HS-27A (cell line): Measurements from ENCODE around the gene ADSS1.

ENCODE experiments used
- DNase-seq: peaks from one replicate; pipeline ENCODE4 v3.0.0-alpha.2; 2012; ENCODE audit warnings: low read depth, missing footprints

ADSS1 gene

GRCh38 chr14:104782808-104783139 is 58.7 kb downstream of the ADSS1 start:
- no peak for DNase-seq

GRCh38 chr14:104783484-104784217 is 59.6 kb downstream of the ADSS1 start:
- DNase-seq = no peak

- DNase-seq = no peak
These were observed 60.2 kb downstream of the ADSS1 start for GRCh38 chr14:104784218-104784568.

- DNase-seq = no peak
These were observed 61.0 kb downstream of the ADSS1 start for GRCh38 chr14:104784846-104785707.

GRCh38 chr14:104785708-104786080 is 61.7 kb downstream of the ADSS1 start:
- no peak for DNase-seq

- DNase-seq = no peak
These were observed 62.1 kb downstream of the ADSS1 start for GRCh38 chr14:104786091-104786586.

- no peak for DNase-seq
These were observed 63.0 kb downstream of the ADSS1 start for GRCh38 chr14:104786726-104787675.

GRCh38 chr14:104787736-104788135 is 63.7 kb downstream of the ADSS1 start:
- DNase-seq = no peak

GRCh38 chr14:104788161-104788818 is 64.3 kb downstream of the ADSS1 start:
- DNase-seq = no peak

GRCh38 chr14:104788873-104789663 is 65.0 kb downstream of the ADSS1 start:
- DNase-seq = no peak

GRCh38 chr14:104789752-104790743 is 66.0 kb downstream of the ADSS1 start:
- DNase-seq = no peak

GRCh38 chr14:104791425-104791824 is 67.4 kb downstream of the ADSS1 start:
- DNase-seq = no peak

GRCh38 chr14:104792101-104792884 is 68.3 kb downstream of the ADSS1 start:
- DNase-seq = no peak

- no peak for DNase-seq
These were observed 69.1 kb downstream of the ADSS1 start for GRCh38 chr14:104792945-104793702.

GRCh38 chr14:104793703-104793959 is 69.6 kb downstream of the ADSS1 start:
- no peak for DNase-seq

- DNase-seq = no peak
These were observed 70.1 kb downstream of the ADSS1 start for GRCh38 chr14:104794099-104794498.

GRCh38 chr14:104794631-104794992 is 70.6 kb downstream of the ADSS1 start:
- no peak for DNase-seq

- no peak for DNase-seq
These were observed 71.2 kb downstream of the ADSS1 start, which contains the start of gene AKT1 for GRCh38 chr14:104794993-104795780. Gene AKT1 (minus strand): TSS chr14:104795748. CDS start chr14:104792643, 3,105 bp downstream.
